HEK293T (cell line): ENCODE results near the gene NAP1L1.

Experiments
- CTCF ChIA-PET: fragments of 350-600 bp; formaldehyde crosslinking; extraction: SDS; loops from one replicate; lab custom pipeline; 2021; ENCODE audit warnings: antibody characterized with exemption, inconsistent platforms; lab: Yijun Ruan, JAX
- POLR2A ChIA-PET: fragments of 350-600 bp; formaldehyde crosslinking; extraction: SDS; loops from one replicate; lab custom pipeline; 2020; ENCODE audit warnings: antibody characterized with exemption, inconsistent platforms; lab: Yijun Ruan, JAX
- DNase-seq: peaks from one replicate; pipeline ENCODE4 v3.0.0; 2012; ENCODE audit warnings: mixed read lengths; ENCODE audit errors: extremely low spot score
- ARNT ChIP-seq: fragments of 450-650 bp; IDR thresholded peaks from 2 replicates; pipeline ENCODE4 v1.6.1; 2017; ENCODE audit warnings: mild to moderate bottlenecking
- BHLHE40 ChIP-seq: fragments of 450-650 bp; IDR thresholded peaks from 2 replicates; pipeline ENCODE4 v1.6.1; 2016; ENCODE audit warnings: mild to moderate bottlenecking, moderate library complexity, borderline replicate concordance
- CTBP1 ChIP-seq: fragments of 450-650 bp; IDR thresholded peaks from 2 replicates; pipeline ENCODE4 v1.6.1; 2016; ENCODE audit warnings: borderline replicate concordance
- ELF4 ChIP-seq: fragments of 450-650 bp; IDR thresholded peaks from 2 replicates; pipeline ENCODE4 v1.6.1; 2017; ENCODE audit warnings: antibody characterized with exemption
- FOXA1 ChIP-seq: fragments of 450-650 bp; IDR thresholded peaks from 2 replicates; pipeline ENCODE4 v1.6.1; 2016; ENCODE audit warnings: mild to moderate bottlenecking
- FOXK2 ChIP-seq: fragments of 450-650 bp; IDR thresholded peaks from 2 replicates; pipeline ENCODE4 v1.6.1; 2016; ENCODE audit warnings: mild to moderate bottlenecking
- FOXM1 ChIP-seq: fragments of 450-650 bp; IDR thresholded peaks from 2 replicates; pipeline ENCODE4 v1.6.1; 2017; ENCODE audit warnings: mild to moderate bottlenecking, borderline replicate concordance
- HDGF ChIP-seq: fragments of 450-650 bp; IDR thresholded peaks from 2 replicates; pipeline ENCODE4 v1.6.1; 2017; ENCODE audit warnings: antibody characterized with exemption, borderline replicate concordance
- L3MBTL2 ChIP-seq: fragments of 450-650 bp; conservative IDR thresholded peaks from 2 replicates; pipeline ENCODE4 v1.6.1; 2016; ENCODE audit warnings: mild to moderate bottlenecking
- LEF1 ChIP-seq: fragments of 450-650 bp; IDR thresholded peaks from 2 replicates; pipeline ENCODE4 v1.6.1; 2017; ENCODE audit warnings: mild to moderate bottlenecking, borderline replicate concordance
- NFRKB ChIP-seq: fragments of 450-650 bp; IDR thresholded peaks from 2 replicates; pipeline ENCODE4 v1.6.1; 2016; ENCODE audit warnings: mild to moderate bottlenecking, moderate library complexity
- SP1 ChIP-seq: fragments of 450-650 bp; IDR thresholded peaks from 2 replicates; pipeline ENCODE4 v1.6.1; 2017
- SUZ12 ChIP-seq: fragments of 450-650 bp; IDR thresholded peaks from 2 replicates; pipeline ENCODE4 v1.6.1; 2016; ENCODE audit warnings: mild to moderate bottlenecking
- TARDBP ChIP-seq: fragments of 450-650 bp; IDR thresholded peaks from 2 replicates; pipeline ENCODE4 v1.6.1; 2016
- ZNF384 ChIP-seq: fragments of 450-650 bp; IDR thresholded peaks from 2 replicates; pipeline ENCODE4 v1.6.1; 2016
- TF ChIP-seq, protein P1 (sequence below): fragments of 450-650 bp; IDR thresholded peaks from 2 replicates; pipeline ENCODE4 v1.6.1; 2016

The NAP1L1 gene

DNA sequence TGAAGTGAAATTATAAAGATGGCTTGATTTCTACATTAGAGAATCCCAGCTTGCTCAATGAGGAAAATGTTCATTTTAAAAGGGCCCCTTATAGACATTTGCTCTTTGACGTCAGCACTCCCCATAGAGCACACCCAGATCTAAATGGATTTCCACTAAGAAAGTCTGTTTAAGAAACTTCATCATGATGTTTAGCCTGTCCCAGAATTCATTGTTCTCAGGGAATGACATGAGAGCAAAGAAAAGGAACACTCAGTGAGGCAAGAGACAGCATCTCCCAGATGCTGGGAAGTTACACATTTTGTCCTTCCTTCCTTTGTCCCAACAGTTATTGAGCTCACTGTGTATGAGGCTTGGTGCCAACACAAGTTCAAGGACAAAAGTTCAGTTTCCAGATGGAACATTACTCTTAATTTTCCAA is 57.8 kb downstream of the NAP1L1 start:
- ChIA-PET CTCF (no interaction called here), POLR2A (no interaction called here)
- no peak for DNase-seq
- TF ChIP-seq TARDBP (no peak), ARNT (no peak), SUZ12 (no peak), L3MBTL2 (no peak), ZNF384 (no peak), FOXK2 (no peak), ELF4 (no peak), BHLHE40 (no peak)

DNA sequence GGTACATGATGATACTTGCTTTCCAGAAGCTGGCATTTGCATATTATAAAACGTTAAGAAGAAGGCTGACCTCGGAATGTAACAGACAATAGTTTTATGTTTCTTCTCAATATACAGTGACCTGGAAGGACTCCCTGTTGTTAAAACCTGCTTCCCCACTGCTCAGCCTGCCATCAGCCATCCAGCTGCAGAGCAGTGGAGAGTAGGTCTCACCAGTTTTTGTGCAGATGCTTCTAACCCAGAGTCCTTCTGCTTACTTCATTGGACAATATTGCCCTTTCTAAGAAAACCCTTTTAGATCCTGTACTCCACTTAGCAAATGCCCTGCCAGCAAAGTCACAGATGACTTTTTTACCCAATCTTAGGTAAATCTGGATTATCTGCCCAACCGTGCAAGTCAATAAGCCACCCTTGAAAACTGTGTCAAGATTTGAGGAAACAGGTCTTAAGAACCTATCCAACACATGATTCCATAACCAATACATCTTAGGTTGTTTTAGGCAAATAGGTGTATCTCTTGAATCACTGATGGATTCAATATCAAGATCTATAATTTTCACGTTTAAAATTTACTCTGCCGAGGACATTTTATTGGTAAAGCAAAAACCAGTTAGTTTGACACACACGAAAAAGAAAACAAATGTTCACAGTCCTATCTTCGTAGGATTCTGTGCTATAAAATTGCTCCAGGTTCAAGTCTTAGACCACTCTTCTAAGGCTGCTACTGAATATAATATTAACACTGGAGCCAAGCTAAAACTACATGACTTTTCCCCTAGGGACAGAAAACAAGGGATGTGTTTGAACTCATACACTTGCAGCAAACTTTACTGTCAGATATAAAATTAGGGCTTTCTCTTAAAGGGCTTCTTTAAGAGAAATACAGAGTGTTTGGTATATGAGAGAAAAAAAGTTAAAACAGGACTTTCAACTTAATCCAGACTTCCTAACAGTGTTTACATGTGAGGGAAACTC is 58.6 kb downstream of the NAP1L1 start:
- TF ChIP-seq FOXK2, result no peak
- no peak for TF ChIP-seq TARDBP
- TF ChIP-seq CTBP1, result no peak
- TF ChIP-seq ARNT, result no peak
- TF ChIP-seq SP1, result no peak
- TF ChIP-seq HDGF, result no peak
- TF ChIP-seq, protein P1, sequence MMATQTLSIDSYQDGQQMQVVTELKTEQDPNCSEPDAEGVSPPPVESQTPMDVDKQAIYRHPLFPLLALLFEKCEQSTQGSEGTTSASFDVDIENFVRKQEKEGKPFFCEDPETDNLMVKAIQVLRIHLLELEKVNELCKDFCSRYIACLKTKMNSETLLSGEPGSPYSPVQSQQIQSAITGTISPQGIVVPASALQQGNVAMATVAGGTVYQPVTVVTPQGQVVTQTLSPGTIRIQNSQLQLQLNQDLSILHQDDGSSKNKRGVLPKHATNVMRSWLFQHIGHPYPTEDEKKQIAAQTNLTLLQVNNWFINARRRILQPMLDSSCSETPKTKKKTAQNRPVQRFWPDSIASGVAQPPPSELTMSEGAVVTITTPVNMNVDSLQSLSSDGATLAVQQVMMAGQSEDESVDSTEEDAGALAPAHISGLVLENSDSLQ, result no peak
- TF ChIP-seq NFRKB, result no peak
- TF ChIP-seq L3MBTL2, result no peak
- TF ChIP-seq SUZ12, result no peak
- TF ChIP-seq FOXM1, result no peak
- TF ChIP-seq ELF4, result no peak
- no peak for TF ChIP-seq LEF1
- no peak for TF ChIP-seq FOXA1
- TF ChIP-seq ZNF384, result no peak
- DNase-seq, result no peak
- ChIA-PET CTCF (no interaction called here), POLR2A (no interaction called here)

DNA sequence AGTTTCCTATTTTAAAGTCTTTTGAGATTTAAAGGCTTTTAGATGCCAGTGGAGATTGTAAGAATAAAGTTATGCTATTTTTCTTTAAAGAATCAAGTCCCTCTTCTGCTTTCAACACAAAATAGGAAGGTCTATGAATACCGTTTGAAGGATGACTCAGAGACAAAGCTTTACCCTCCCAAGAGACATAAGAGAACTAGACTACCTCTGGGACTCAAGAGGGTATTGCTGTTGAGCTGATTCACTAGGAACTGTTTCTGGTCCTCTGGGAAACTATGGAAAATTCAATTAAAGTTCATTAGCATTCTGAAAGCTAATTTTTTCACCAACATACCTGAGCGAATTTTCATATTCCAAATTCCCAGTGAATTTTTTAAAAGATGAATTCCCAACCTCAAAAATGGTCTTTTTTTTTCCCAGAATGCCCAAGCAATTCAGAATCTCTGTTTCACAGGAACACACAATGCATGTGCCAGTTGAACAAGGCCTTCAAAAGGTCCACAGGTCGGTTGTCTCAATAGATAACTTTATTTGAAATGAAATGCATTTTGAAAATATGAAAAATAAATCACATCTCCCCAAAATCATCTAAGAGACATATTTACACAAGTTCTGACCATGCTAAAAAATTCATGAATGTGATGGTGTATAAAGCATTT is 59.4 kb downstream of the NAP1L1 start:
- TF ChIP-seq ZNF384, result no peak
- no peak for TF ChIP-seq NFRKB
- no peak for TF ChIP-seq BHLHE40
- TF ChIP-seq CTBP1, result no peak
- no peak for TF ChIP-seq SUZ12
- no peak for TF ChIP-seq SP1
- no peak for TF ChIP-seq TARDBP
- TF ChIP-seq FOXA1, result no peak
- no peak for TF ChIP-seq LEF1
- no peak for TF ChIP-seq ELF4
- TF ChIP-seq L3MBTL2, result no peak
- TF ChIP-seq ARNT, result no peak
- TF ChIP-seq, protein P1, result no peak
- no peak for TF ChIP-seq HDGF
- TF ChIP-seq FOXK2, result no peak
- CTCF ChIA-PET, result no interaction called here
- POLR2A ChIA-PET, result no interaction called here
- DNase-seq, result no peak

DNA sequence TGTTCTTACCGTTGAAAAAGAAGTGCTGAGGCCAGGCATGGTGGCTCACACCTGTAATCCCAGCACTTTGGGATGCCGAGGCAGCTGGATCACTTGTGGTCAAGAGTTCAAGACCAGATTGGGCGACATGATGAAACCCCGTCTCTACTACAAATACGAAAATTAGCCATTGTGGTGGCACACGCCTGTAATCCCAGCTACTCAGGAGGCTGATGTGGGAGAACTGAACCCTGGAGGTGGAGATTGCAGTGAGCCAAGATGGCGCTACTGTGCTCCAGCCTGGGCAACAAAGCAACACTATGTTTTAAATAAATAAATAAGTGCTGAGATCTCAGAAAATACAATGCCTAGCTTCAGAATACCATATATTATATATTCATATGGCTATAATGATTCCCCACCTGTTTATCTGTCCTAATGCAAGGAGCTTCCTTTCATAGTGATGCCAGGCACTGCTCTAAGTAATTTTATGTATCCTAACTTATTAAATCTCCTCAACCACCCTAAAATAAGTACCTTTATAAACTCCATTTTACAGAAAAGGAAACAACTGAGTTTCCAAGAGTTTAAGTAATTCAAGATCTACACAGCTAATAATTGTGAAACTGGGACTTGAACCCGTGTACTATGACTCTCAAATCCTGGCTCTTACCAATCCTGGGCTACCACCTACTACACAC is 60.2 kb downstream of the NAP1L1 start:
- DNase-seq, result no peak
- ChIA-PET CTCF (no interaction called here), POLR2A (no interaction called here)
- TF ChIP-seq TARDBP, result no peak
- no peak for TF ChIP-seq L3MBTL2
- TF ChIP-seq FOXK2, result no peak
- TF ChIP-seq ELF4, result no peak
- no peak for TF ChIP-seq ZNF384
- TF ChIP-seq SUZ12, result no peak
- TF ChIP-seq SP1, result no peak
- no peak for TF ChIP-seq HDGF
- no peak for TF ChIP-seq NFRKB
- TF ChIP-seq, protein P1, result no peak
- TF ChIP-seq BHLHE40, result no peak
- no peak for TF ChIP-seq CTBP1
- no peak for TF ChIP-seq FOXA1
- TF ChIP-seq ARNT, result no peak
- no peak for TF ChIP-seq FOXM1

DNA sequence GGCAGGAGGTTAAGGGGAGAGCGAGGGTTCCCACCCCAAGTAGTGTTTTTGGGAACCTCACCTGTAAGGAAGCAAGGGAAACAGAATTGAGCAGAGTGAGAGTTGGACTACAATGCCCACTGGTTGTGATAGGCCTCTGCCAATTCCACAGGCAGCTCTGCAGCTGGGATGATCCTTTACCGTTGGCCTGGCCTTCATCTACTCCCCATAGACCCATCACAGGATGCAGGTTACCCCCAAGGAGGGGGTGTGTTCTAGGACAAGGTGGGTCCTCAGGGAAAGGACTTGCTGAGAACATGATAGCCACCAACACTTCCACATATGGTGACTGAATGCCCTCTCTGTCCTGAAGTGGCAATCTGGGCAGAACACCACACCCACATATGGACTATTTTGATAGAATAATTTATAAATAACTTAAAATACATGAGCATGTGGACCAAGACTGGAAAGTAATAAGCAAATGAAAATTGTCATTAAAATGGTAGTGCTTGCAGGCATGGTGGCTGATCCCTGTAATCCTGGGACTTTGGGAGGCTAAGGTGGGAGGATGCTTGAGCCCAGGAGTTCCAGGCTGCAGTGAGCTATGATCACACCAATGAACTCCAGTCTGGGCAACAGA is 61.3 kb downstream of the NAP1L1 start:
- TF ChIP-seq BHLHE40, result no peak
- no peak for TF ChIP-seq LEF1
- TF ChIP-seq TARDBP, result no peak
- TF ChIP-seq CTBP1, result no peak
- TF ChIP-seq FOXA1, result no peak
- no peak for TF ChIP-seq ARNT
- TF ChIP-seq ZNF384, result no peak
- ChIA-PET POLR2A (no interaction called here), CTCF (no interaction called here)
- no peak for DNase-seq
